Cardiac muscle cell (in vitro differentiated cells and primary cell): Measurements from ENCODE around the gene ZC3H14. TPM values are rescaled to one million over a fixed set of nuclear protein-coding genes. Genes with fewer than 3 reads are reported as not detected.
A peak's percentile ranks its signal among the peaks of the same experiment; 100 is the strongest.

Source experiments
- DNase-seq, 2 donors: peaks; one replicate each; pipeline versions ENCODE4 v3.0.0 to v3.0.0-alpha.2; 2010 to 2017; ENCODE audit warnings: low read depth in 1 of 2, low spot score in 1 of 2
- H3K27ac ChIP-seq: fragments of 200-600 bp; sonication (generic); 2 replicates; pipeline ENCODE4 v1.5.1; 2016
- H3K27me3 ChIP-seq: fragments of 200-600 bp; sonication (generic); 2 replicates; pipeline ENCODE4 v1.6.0; 2016; ENCODE audit warnings: control low read depth
- H3K36me3 ChIP-seq: fragments of 200-600 bp; sonication (generic); 2 replicates; pipeline ENCODE4 v1.5.1; 2016; ENCODE audit warnings: control low read depth
- H3K4me1 ChIP-seq: fragments of 200-600 bp; sonication (generic); 2 replicates; pipeline ENCODE4 v1.8.1; 2017; ENCODE audit warnings: low read depth, mild to moderate bottlenecking, mixed run types
- H3K4me3 ChIP-seq: fragments of 200-600 bp; sonication (generic); 2 replicates; pipeline ENCODE4 v1.5.1; 2016; ENCODE audit warnings: mild to moderate bottlenecking
- H3K9me3 ChIP-seq: fragments of 200-600 bp; sonication (generic); 2 replicates; pipeline ENCODE4 v1.5.1; 2017; ENCODE audit warnings: low read depth, mild to moderate bottlenecking, control low read depth
- polyA plus RNA-seq: library from polyadenylated mRNA; unstranded; fragments of >200 nt; fragmentation: Nextera tagmentation; extraction: Ambion mirVana; gene quantifications from 2 replicates; pipeline ENCODE4 v1.2.1, GENCODE V29; 2016
- total RNA-seq: library from RNA; depleted of rRNA; stranded (reverse); fragments of >200 nt; gene quantifications from 2 replicates; pipeline ENCODE4 v1.2.3, GENCODE V29; 2016
- TF ChIP-seq, protein P1 (sequence below): IDR thresholded peaks from 2 replicates; pipeline ENCODE4 v1.5.1; 2012; ENCODE audit warnings: low read depth, mild to moderate bottlenecking, low read length

The ZC3H14 gene
- total and polyA plus RNA-seq, 2 experiments from 2014 or later = 71.3 to 87.4 TPM

DNA sequence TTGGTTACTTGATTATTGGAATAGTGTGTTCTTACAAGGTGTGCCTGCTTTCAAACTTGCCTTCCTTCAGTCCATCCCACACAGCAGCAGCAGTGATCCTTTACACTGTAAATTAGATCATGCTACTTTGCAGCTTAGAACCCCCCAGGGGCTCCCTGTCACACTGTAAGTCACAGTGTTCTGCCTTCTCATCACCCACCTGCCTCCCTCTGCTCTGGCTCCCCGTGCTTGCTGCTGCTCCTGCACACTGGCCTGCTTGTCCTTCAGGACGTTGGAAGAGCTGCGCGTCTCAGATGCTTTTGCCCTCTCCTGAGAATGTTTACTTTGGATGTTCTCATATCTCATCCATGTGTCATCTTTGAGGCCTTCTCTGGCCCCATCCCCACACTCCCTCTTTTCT is 27.3 kb downstream of the ZC3H14 start:
- Histone ChIP-seq H3K36me3 (peaks cover 51% of the 10 kb centered on the region), H3K4me3 (no peak overlapping the region), H3K27ac (no peak overlapping the region), H3K9me3 (no peaks in the 10 kb centered on the region), H3K27me3 (no peaks in the 10 kb centered on the region), H3K4me1 (no peaks in the 10 kb centered on the region)
- no peak for DNase-seq
- TF ChIP-seq, protein P1, sequence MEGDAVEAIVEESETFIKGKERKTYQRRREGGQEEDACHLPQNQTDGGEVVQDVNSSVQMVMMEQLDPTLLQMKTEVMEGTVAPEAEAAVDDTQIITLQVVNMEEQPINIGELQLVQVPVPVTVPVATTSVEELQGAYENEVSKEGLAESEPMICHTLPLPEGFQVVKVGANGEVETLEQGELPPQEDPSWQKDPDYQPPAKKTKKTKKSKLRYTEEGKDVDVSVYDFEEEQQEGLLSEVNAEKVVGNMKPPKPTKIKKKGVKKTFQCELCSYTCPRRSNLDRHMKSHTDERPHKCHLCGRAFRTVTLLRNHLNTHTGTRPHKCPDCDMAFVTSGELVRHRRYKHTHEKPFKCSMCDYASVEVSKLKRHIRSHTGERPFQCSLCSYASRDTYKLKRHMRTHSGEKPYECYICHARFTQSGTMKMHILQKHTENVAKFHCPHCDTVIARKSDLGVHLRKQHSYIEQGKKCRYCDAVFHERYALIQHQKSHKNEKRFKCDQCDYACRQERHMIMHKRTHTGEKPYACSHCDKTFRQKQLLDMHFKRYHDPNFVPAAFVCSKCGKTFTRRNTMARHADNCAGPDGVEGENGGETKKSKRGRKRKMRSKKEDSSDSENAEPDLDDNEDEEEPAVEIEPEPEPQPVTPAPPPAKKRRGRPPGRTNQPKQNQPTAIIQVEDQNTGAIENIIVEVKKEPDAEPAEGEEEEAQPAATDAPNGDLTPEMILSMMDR = no peak

DNA sequence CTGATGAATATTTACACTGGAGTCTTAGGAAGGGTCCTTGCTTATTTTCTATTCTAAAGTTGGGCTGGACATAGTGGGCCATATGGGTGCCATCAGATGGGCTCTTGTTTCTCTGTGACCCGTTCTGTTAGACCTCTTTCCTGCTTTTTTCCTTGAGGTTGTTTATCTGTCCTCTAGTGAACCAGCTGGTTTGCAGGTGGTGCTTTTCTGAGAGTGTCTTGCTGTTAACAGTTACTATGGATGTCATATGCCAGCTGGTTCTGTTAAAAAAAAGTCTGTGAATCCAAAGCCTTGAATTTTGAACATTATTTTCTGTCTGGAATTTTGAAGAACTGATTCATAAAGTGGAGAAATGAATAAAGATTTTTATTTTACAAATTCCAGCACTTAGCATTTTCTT is 29.2 kb downstream of the ZC3H14 start:
- Histone ChIP-seq H3K27me3 (no peaks in the 10 kb centered on the region), H3K36me3 (peaks cover 46% of the 10 kb centered on the region), H3K27ac (no peak overlapping the region), H3K4me1 (no peaks in the 10 kb centered on the region), H3K4me3 (no peak overlapping the region), H3K9me3 (no peaks in the 10 kb centered on the region)
- TF ChIP-seq, protein P1 = no peak
- no peak for DNase-seq

GRCh38 chr14:88597038-88597437 is 34.2 kb downstream of the ZC3H14 start:
- H3K27me3 ChIP-seq = no peaks in the 10 kb centered on the region
- peak overlapping the region; percentile 23 for H3K27ac ChIP-seq
- H3K9me3 ChIP-seq = no peaks in the 10 kb centered on the region
- no peak overlapping the region for H3K4me3 ChIP-seq
- no peak for DNase-seq
- H3K36me3 ChIP-seq = peaks cover 62% of the 10 kb centered on the region
- TF ChIP-seq, protein P1 = no peak
- no peaks in the 10 kb centered on the region for H3K4me1 ChIP-seq

GRCh38 chr14:88597601-88598000 is 34.8 kb downstream of the ZC3H14 start:
- no peaks in the 10 kb centered on the region for H3K4me1 ChIP-seq
- H3K27me3 ChIP-seq = no peaks in the 10 kb centered on the region
- no peak overlapping the region for H3K4me3 ChIP-seq
- no peaks in the 10 kb centered on the region for H3K9me3 ChIP-seq
- peaks cover 67% of the 10 kb centered on the region for H3K36me3 ChIP-seq
- H3K27ac ChIP-seq = peak overlapping the region; percentile 23
- no peak for DNase-seq
- TF ChIP-seq, protein P1 = no peak

DNA sequence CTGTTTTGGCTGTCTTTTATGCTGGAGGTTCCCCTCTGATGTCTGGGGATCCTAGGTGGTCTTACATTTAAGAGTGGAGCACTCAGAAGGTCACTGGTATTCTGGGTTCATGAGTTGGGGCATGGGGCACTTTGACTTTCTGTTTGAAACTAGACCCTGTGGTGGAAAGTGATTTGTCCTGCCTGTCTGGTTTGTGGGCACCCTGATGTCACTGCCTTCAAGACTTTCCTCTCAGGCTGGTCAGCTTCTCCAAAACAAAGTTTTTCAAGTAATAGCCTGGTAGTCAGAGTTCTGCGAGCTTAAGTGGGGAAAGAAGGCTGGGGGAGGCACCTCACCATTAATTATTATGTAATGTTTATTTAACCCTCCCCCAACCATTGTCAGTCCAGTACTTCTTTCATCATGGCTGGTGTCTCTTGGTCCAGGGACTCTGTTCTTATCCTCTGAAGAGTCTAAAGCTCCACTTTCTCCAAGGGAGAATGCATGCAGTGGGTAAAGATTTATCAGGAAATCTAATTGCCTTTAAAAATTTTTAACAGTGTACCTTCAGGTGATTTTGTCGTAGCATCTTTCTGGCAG is 35.3 kb downstream of the ZC3H14 start:
- Histone ChIP-seq H3K4me3 (no peak overlapping the region), H3K4me1 (no peaks in the 10 kb centered on the region), H3K9me3 (no peaks in the 10 kb centered on the region), H3K27me3 (no peaks in the 10 kb centered on the region), H3K36me3 (peaks cover 72% of the 10 kb centered on the region), H3K27ac (no peak overlapping the region)
- TF ChIP-seq, protein P1 = no peak
- DNase-seq = no peak

DNA sequence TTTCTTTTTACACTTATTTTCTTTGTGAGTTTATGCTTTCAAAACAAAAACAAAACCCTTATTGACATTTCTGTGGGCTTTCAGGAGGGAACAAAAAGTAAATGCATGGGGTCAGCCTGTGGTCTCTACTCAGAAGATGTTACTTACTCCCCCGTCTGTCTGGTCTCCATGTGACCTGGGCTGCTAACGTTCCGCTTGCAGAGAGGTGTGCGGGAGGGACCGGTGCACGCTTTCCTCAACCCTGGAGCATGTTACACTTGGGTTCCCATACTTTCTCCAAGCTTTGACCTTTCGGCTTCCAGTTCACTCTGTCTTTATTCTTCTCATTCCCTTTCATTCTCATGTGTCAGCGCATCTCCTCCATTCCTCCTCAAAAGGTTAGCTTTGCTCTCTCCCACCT is 36.5 kb downstream of the ZC3H14 start:
- Histone ChIP-seq H3K4me3 (no peak overlapping the region), H3K9me3 (no peaks in the 10 kb centered on the region), H3K27me3 (no peaks in the 10 kb centered on the region), H3K27ac (no peak overlapping the region), H3K36me3 (peaks cover 74% of the 10 kb centered on the region), H3K4me1 (no peaks in the 10 kb centered on the region)
- no peak for DNase-seq
- TF ChIP-seq, protein P1 = no peak
